GM21529 (cell line): ENCODE measurements around the gene PPARG.
"Not testable (repeated sequence)": the region's sequence is repeated elsewhere in the genome, so short reads cannot be mapped to it uniquely, and the experiment has no call there.

Experiments
- ATAC-seq: cut with Tn5 transposase; IDR thresholded peaks from one replicate; pipeline ENCODE4 v1.9.1; 2021; ENCODE audit not compliant: unreplicated experiment

Gene PPARG

DNA sequence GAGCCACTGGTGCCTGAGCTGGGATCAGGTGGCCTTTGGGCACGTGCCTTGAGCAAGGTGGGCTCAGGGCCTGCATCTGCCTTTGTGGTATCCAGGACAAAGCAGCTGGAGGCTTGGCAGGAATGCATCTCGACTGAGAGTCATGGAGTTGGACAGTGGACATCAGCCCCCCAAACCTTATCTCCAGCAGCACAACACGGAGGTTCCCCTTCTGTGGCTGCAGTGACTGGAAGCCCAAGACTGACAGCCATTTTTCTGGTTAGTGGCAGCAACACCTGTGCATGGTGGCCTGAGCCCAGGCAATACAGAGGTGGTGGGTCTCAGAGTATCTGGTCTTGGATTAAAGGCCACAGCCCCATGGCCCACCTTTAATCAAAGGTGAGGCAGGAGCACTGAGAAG lies 167.6 kb downstream of the PPARG start:
- no peak for ATAC-seq

GRCh38 chr3:12457380-12457779 lies 168.5 kb downstream of the PPARG start:
- not testable (repeated sequence) for ATAC-seq

DNA sequence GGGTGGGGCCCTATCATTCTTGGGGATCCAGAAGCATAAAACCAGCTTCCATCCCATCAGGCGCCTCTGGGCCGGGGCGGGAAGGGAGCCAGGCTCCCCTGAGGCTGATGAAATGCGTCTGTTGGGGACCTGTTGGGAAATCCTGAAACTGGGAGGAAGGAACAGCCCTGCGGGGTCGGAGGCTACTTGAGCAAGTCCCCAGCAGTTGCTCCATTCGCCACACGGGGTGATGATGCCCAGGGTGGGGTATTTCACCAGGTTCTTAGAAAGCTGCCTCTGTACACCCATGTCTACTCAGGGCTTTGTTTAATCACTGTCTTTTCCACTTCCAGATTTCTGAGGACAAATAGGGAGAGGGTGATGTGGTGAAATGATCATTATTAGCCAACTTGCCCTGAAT lies 170.0 kb downstream of the PPARG start:
- no peak for ATAC-seq

GRCh38 chr3:12460127-12460526 lies 171.3 kb downstream of the PPARG start:
- no peak for ATAC-seq

DNA sequence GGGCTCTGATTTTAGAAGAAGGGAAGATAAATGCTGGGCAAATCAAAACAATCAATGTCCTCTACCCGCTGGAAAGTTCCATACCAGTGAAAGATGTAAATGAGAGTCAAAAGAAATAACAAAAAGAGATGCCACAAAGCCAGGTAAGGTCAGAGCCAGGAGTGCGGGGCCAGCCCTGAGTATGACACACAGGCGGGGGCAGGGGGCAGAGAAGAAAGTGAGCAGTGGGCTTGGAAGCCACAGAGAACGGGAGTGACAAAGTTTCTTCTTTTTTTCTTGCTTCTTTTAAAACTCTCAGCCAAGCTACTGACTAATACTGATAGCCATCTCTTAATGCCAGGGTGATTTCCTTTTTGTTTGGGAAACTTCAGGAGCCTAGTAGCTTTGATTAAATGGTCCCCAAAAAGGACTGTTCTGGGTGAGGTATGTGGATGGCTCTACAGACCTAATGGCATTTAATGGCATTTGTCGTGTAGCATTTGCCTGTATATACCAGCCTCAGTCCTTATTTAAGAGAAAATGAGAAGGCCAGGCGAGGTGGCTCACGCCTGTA lies 172.3 kb downstream of the PPARG start:
- no peak for ATAC-seq

GRCh38 chr3:12462159-12462947 lies 173.5 kb downstream of the PPARG start:
- ATAC-seq: no peak

GRCh38 chr3:12463686-12464085 lies 174.8 kb downstream of the PPARG start:
- no peak for ATAC-seq

DNA sequence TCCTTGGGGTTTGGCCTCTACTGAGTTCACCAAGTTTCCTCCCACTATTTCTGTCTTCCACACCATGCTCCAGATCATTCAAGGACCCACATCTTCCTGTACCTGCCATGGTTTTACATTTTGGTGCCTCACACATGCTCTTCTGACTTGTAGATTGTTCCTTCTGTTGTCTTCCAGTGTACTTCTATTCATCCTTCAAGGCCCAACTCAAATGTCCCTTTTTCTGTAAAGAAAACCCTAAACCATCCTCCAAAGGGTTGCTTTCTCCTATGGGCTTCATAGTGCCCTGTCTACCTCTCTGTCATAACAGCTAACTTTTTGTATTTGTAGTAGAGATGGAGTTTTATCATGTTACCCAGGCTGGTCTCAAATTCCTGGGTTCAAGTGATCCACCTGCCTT lies 175.3 kb downstream of the PPARG start:
- no peak for ATAC-seq

GRCh38 chr3:12465151-12465835 lies 176.4 kb downstream of the PPARG start:
- no peak for ATAC-seq

DNA sequence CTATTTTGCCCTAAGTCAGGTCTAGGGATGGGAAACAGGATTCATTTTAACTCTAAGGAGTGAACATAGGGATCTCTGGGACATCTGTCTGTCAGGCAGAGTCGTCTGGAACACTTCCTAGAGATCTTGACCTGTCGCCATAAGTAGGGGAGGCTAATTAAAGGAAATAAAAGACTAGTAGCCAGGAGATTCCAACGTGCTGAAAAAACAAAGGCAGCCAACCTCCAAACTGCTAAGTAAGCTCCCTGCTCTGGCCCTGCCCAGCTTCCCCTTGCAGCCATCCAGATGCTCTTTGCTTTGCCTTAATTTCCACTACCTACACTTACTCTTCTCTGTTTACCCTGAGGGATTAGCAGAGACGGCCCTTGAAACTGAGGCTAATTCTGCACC lies 177.0 kb downstream of the PPARG start:
- no peak for ATAC-seq

DNA sequence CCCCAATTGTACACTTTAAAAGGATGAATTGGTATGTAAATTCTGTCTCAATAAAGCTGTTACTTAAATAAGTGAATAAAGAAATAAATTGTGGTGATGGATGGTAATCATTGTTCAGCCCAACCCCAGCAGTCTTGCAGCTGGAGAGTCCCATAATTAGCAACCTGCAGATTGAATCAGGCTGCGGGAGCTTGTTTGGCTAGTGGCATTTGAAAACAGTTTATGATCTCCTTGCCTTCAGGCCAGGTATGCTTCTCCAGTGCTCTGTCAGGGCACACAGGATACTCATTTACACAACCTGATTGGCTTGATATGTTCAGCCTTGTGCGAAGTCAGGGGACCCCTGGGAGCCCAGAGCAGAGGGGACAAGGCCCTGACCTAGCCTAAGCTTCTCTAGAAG lies 178.9 kb downstream of the PPARG start:
- ATAC-seq: no peak

- ATAC-seq: no peak
Observed at GRCh38 chr3:12468276-12468675, 179.4 kb downstream of the PPARG start.

DNA sequence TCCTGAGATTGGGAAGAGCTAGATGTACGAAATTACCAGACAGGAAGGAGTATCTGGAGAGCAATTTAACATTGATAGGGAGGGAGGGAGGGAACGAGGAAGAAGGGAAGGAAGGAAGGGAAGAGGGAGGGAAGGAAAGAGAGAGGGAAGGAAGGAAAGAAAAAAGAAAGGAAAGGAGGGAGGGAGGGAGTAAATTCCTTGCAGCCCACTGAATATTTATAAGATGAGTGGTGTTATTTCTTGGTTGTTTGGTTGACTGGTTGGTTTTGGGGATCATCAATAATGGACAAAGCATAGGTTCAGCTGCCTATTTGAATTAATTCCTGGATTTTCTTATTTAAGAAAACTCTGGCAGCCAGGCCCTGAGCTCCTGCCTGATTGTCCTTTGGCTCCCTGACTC lies 179.9 kb downstream of the PPARG start:
- no peak for ATAC-seq

GRCh38 chr3:12469222-12469621 lies 180.4 kb downstream of the PPARG start:
- ATAC-seq: not testable (repeated sequence)

GRCh38 chr3:12470111-12470510 lies 181.2 kb downstream of the PPARG start:
- ATAC-seq: no peak

DNA sequence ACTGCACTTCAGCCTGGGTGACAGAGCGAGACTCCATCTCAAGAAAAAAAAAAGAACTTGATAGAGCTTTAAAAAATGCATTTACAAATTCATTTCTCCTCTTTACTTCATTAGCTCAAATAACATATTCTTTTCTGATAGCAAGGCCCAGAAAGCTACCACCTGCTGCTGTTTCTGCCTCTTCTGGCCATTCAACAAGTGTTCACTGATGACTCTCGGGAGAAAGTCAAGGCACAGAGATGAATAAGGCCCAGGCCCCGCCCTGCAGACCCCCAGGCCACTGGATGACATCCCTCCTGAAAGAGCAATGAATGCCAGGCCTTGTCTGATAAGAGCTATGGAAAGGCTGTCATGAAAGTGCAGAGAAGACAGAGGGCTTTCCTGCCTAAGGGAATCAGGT lies 181.8 kb downstream of the PPARG start:
- ATAC-seq: no peak

- no peak for ATAC-seq
Observed at GRCh38 chr3:12471241-12471640, 182.4 kb downstream of the PPARG start.

DNA sequence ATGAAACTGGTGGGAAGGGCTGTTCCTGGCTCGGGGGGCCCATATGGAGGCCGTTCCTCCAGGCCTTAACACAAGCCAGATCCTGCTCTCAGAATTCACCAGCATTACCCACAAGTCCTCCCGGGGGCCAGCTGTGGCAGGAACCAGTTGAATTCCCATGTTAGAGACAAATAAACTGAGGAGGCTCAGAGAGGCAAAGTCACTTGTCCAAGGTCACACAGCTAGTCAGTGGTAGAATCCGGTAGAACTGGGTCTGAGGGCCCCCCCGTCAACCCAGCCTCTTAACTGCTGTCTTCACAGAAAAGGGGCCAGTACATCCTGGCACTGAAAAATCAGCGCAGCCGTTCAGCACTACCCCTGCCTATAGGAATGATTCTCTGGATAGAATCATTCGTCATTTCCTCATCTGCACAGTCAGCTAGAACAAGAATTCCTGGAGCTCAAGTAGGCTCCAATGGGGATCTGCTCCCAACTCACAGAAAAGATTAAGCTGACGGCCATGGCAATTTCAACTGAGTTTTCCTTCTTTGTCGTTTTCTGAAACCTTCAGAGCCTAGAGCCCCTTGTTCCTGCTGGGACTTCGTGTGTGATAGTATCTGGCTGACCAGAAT lies 183.2 kb downstream of the PPARG start:
- no peak for ATAC-seq

DNA sequence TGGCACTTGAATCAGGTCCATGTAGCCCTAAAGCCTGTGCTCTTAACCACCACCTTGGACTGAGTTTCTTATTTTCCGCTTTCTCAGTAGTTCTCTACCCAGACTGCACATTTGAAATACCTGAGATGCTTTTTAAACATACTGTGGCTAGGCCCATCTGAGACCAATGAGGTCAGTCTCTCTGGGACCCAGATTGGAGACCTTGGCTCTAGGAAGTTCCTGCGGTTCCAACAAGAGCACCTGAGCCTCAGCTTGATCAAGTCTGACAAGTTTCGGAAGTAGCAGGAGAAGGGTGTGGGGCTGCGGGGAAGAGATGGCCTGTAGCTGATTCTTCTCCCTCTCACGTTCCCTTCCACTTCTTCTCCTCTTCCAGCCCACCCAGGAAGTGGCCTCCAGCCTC lies 183.9 kb downstream of the PPARG start:
- no peak for ATAC-seq

GRCh38 chr3:12473511-12473910 lies 184.6 kb downstream of the PPARG start:
- ATAC-seq: no peak

GRCh38 chr3:12476238-12476897 lies 187.5 kb downstream of the PPARG start:
- ATAC-seq: no peak
